ENCODE results near the gene PCDHGA5. TPM values are rescaled to one million over a fixed set of nuclear protein-coding genes. Genes with fewer than 3 reads are reported as not detected.
"Not testable (repeated sequence)": the region's sequence is repeated elsewhere in the genome, so short reads cannot be mapped to it uniquely, and the experiment has no call there.

The PCDHGA5 gene
- 3.5 TPM for total RNA-seq
- long read RNA-seq, result 0 reads

DNA sequence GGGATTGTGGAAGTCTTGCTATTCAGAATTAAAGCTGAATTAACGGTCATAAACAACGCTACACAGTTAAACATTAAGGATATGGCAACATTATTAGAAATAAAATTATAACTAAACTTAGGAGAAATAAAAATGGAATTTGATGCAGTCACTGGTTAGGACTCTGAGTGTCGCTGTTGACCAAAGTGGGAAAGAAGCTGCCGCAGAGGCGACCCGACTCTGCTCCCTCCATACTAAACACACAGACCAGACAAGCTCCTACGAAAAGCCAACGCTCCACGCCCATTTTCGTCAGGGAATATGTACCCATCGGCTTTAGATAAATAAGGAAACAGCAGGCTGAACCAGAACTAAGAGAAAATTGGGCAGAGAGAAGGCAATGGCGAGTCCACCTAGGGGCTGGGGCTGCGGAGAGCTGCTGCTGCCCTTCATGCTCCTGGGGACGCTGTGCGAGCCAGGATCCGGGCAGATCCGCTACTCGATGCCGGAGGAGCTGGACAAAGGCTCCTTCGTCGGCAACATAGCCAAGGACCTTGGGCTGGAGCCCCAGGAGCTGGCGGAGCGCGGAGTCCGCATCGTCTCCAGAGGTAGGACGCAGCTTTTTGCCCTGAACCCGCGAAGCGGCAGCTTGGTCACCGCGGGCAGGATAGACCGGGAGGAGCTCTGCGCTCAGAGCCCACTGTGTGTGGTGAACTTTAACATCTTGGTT is at the start of gene PCDHGA5:
PCDHGA5 (plus strand) TSS at position 211 of the 709 bp plus-strand sequence; CDS start at position 380, 169 bp downstream.
- Histone ChIP-seq H3K36me3 (no peaks in the 10 kb centered on the region), H3K4me1 (no peaks in the 10 kb centered on the region), H3K4me3 (peak within 1 kb of the TSS; percentile 4), H3K27me3 (peaks cover 36% of the 10 kb centered on the region), H3K9me3 (peaks cover 14% of the 10 kb centered on the region), H3K27ac (no peak within 1 kb of the TSS)
- DNase-seq (no peak), ATAC-seq (no peak)
- intact Hi-C loops (cut with DNase I), result no loop called here
- TF ChIP-seq, protein P1, sequence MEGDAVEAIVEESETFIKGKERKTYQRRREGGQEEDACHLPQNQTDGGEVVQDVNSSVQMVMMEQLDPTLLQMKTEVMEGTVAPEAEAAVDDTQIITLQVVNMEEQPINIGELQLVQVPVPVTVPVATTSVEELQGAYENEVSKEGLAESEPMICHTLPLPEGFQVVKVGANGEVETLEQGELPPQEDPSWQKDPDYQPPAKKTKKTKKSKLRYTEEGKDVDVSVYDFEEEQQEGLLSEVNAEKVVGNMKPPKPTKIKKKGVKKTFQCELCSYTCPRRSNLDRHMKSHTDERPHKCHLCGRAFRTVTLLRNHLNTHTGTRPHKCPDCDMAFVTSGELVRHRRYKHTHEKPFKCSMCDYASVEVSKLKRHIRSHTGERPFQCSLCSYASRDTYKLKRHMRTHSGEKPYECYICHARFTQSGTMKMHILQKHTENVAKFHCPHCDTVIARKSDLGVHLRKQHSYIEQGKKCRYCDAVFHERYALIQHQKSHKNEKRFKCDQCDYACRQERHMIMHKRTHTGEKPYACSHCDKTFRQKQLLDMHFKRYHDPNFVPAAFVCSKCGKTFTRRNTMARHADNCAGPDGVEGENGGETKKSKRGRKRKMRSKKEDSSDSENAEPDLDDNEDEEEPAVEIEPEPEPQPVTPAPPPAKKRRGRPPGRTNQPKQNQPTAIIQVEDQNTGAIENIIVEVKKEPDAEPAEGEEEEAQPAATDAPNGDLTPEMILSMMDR (IDR thresholded peaks at IDR 0.05), result peak; percentile 7

DNA sequence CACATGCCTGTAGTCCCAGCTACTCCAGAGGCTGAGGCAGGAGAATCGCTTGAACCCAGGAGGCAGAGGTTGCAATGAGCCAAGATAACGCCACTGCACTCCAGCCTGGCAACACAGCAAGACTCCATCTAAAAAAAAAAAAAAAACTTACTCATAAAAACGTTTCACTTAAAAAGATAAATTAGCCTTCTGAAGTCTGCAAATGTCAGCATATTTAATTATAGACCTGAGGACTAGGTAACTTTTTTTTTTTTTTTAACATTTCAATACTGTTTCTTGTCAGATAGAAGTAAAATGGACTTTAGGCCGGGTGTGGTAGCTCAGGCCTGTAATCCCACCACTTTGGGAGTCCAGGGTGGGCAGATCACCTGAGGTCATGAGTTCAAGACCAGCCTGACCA is 47.0 kb upstream of the PCDHGA5 start:
- H3K27me3 ChIP-seq; H3K27ac ChIP-seq; H3K4me1 ChIP-seq; intact Hi-C loops (cut with DNase I); H3K36me3 ChIP-seq; H3K4me3 ChIP-seq; ATAC-seq; DNase-seq: not testable (repeated sequence)
- peaks cover 83% of the 10 kb centered on the region for H3K9me3 ChIP-seq

DNA sequence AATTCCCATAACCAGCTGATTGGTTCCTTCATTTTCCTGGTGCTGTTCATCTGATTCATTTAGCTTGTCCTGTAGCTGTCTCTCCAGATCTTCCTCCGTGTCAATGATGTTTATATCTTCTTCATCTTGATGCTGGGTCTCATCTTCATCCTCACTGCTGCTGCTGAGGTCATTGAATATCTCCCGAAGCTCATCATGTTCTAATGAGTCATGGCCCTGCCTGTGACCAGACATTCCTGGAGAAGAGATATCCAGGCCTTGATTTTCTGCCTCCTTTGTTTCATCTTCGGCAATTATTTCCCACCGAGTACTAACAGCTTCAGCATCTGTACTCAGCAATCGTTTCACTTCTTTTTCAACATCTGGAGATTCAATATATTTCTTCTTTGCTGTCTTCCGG is 44.8 kb upstream of the PCDHGA5 start:
- no peaks in the 10 kb centered on the region for H3K27me3 ChIP-seq
- intact Hi-C loops (cut with DNase I), result no loop called here
- no peak for ATAC-seq
- no peaks in the 10 kb centered on the region for H3K36me3 ChIP-seq
- no peak for DNase-seq
- H3K4me3 ChIP-seq, result peak overlapping the region; percentile 79
- H3K9me3 ChIP-seq, result peaks cover 61% of the 10 kb centered on the region
- no peaks in the 10 kb centered on the region for H3K4me1 ChIP-seq
- TF ChIP-seq, protein P1 (IDR thresholded peaks at IDR 0.05), result no peak
- no peak overlapping the region for H3K27ac ChIP-seq

DNA sequence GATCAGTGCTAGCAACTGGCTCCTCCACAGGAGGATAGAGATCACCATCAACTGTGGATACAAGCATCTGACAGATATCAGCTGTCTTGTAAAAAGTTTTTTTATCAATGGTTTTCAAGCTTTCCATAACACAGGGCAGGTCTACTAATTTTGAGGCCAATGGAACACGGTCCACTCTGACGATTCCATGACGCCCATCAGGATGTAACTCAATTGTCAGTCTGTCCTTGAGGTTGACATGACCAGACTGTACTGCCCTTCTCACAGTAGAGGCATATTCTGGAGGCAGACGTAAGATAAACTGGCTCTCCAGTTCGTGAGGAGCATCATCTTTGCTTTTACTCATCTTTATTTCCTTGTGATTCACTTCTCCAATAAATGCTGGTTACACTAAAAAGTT is 44.3 kb upstream of the PCDHGA5 start:
- no peak for DNase-seq
- TF ChIP-seq, protein P1 (IDR thresholded peaks at IDR 0.05), result no peak
- H3K4me1 ChIP-seq, result no peaks in the 10 kb centered on the region
- intact Hi-C loops (cut with DNase I), result no loop called here
- no peak overlapping the region for H3K27ac ChIP-seq
- H3K27me3 ChIP-seq, result no peaks in the 10 kb centered on the region
- H3K4me3 ChIP-seq, result peak overlapping the region; percentile 79
- peaks cover 56% of the 10 kb centered on the region for H3K9me3 ChIP-seq
- no peak for ATAC-seq
- H3K36me3 ChIP-seq, result no peaks in the 10 kb centered on the region

DNA sequence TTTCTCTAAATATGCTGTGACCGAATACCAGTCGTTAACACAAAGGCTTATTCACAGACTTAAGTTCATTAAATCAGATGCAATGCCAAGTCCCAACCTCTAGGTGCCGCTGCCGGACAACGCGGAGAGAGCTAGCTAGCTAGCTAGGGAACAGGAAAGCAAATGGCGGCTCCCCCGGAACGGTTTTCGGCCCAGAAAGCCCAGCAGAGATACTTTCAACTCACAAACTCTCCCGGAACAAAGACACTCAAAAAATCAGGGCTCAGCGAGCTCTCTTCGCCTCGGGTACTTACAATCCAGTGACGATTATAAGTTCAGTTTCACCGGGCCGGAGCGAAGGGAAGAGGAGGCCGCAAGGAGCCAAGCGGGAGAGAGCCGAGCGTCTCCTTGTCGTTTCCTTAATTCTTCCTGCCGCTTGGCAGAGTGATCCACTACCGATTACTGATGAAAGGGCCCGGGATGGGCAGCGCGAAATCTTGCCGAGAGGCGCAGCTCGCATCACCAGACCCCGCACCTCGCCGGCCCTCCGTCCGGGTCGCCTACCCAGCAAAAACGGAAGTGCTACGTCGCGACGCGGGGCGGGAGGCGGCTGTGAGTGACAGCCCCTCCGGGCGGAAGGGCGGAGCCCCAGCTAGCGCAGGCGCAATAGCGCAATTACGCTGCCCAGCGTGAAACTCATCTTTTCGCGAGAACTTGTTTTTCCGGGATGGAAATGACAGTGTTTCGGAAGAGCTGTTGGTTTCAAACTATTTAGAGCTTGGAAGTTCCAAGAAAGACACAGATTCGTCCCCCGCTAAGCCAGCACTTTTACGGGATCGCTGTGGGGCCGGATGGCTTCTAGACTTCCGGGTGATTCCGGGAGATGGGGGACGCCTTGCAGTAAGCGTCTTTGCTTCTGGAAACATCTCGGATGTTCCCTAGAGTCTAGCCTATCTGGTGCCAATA is 43.5 kb upstream of the PCDHGA5 start, which contains the start of gene TAF7:
TAF7 (minus strand) TSS at position 560 of the 945 bp plus-strand sequence. CDS start 740 bp downstream, outside the sequence.
- H3K36me3 ChIP-seq, result no peaks in the 10 kb centered on the region
- H3K4me3 ChIP-seq, result peak within 1 kb of the TSS; percentile 79
- TF ChIP-seq, protein P1 (IDR thresholded peaks at IDR 0.05), result peak; percentile 80
- intact Hi-C loops (cut with DNase I), result no loop called here
- ATAC-seq (peak; percentile 99), DNase-seq (peak; percentile 97)
- peaks cover 48% of the 10 kb centered on the region for H3K9me3 ChIP-seq
- no peaks in the 10 kb centered on the region for H3K27me3 ChIP-seq
- H3K4me1 ChIP-seq, result no peaks in the 10 kb centered on the region
- peak within 1 kb of the TSS; percentile 96 for H3K27ac ChIP-seq

DNA sequence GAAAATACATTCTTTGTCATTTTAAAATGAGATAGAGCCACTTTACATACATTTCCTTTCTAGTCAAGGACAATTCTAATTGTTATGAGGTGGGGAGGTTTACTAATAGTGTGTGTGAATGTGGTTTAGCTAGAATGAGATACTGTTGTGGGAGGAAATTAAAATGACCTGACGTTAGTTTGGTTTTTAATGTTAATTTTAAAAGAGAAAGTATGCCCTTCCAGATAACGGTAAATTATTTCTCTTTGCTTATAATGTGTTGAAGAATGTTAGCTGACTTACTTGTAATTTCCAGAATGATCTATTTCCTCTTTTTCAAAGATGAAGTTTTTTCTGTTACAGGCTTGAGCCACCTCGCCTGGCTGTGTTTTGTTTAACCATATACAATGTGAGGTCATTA is 41.7 kb upstream of the PCDHGA5 start:
- Histone ChIP-seq H3K27me3 (no peaks in the 10 kb centered on the region), H3K9me3 (peaks cover 30% of the 10 kb centered on the region), H3K36me3 (no peaks in the 10 kb centered on the region), H3K4me3 (no peak overlapping the region), H3K4me1 (no peaks in the 10 kb centered on the region), H3K27ac (no peak overlapping the region)
- TF ChIP-seq, protein P1 (IDR thresholded peaks at IDR 0.05), result no peak
- ATAC-seq (no peak), DNase-seq (no peak)
- intact Hi-C loops (cut with DNase I), result no loop called here

Data from upper lobe of right lung (tissue), 1 donor.